Glutamatergic neuron (in vitro differentiated cells): ENCODE measurements around the gene GNAQ. TPM values are rescaled to one million over a fixed set of nuclear protein-coding genes. Genes with fewer than 3 reads are reported as not detected.

Experiments
- DNase-seq: peaks from one replicate; pipeline ENCODE4 v3.0.0; 2022
- H3K27ac Mint-ChIP-seq: one replicate; pipeline ENCODE4 v1.8.0; 2020; ENCODE audit warnings: mild to moderate bottlenecking, mixed read lengths, inconsistent platforms; ENCODE audit not compliant: unreplicated experiment
- H3K27me3 Mint-ChIP-seq: one replicate; pipeline ENCODE4 v1.8.0; 2020; ENCODE audit warnings: mild to moderate bottlenecking, moderate library complexity, mixed read lengths, inconsistent platforms; ENCODE audit not compliant: unreplicated experiment
- H3K36me3 Mint-ChIP-seq: one replicate; pipeline ENCODE4 v1.8.0; 2020; ENCODE audit warnings: mild to moderate bottlenecking, mixed read lengths, inconsistent platforms; ENCODE audit not compliant: unreplicated experiment
- H3K4me1 Mint-ChIP-seq: one replicate; pipeline ENCODE4 v1.8.0; 2020; ENCODE audit warnings: mild to moderate bottlenecking, low read depth, mixed read lengths, inconsistent platforms; ENCODE audit not compliant: unreplicated experiment
- H3K4me3 Mint-ChIP-seq: one replicate; pipeline ENCODE4 v1.8.0; 2020; ENCODE audit warnings: mild to moderate bottlenecking, mixed read lengths, inconsistent platforms; ENCODE audit not compliant: unreplicated experiment
- H3K9me3 Mint-ChIP-seq: one replicate; pipeline ENCODE4 v1.8.0; 2020; ENCODE audit warnings: mild to moderate bottlenecking, moderate library complexity, mixed read lengths, inconsistent platforms; ENCODE audit not compliant: unreplicated experiment
- CTCF ChIP-seq: fragments of 200-600 bp; sonication (generic); IDR thresholded peaks from one replicate; pipeline ENCODE4 v1.5.0; 2021; ENCODE audit not compliant: partially characterized antibody, unreplicated experiment
- total RNA-seq: library from RNA; stranded (reverse); fragmentation: NEBNext Ultra II Directional; extraction: Animal tissue kit (Norgen Biotek cat#: 25700); gene quantifications from one replicate; pipeline ENCODE4 v1.2.1, GENCODE V29; 2021; ENCODE audit not compliant: unreplicated experiment

GNAQ gene
- total RNA-seq, 1 donor from 2014 or later: 72.8 TPM

- Mint-ChIP-seq H3K36me3 (no peaks in the 10 kb centered on the region), H3K27ac (no peak overlapping the region), H3K27me3 (no peaks in the 10 kb centered on the region), H3K4me3 (no peak overlapping the region), H3K4me1 (peaks cover 11% of the 10 kb centered on the region), H3K9me3 (no peaks in the 10 kb centered on the region)
- DNase-seq: no peak
- no peak for TF ChIP-seq CTCF
These were observed 50.3 kb downstream of the GNAQ start for GRCh38 chr9:77981332-77981731.

DNA sequence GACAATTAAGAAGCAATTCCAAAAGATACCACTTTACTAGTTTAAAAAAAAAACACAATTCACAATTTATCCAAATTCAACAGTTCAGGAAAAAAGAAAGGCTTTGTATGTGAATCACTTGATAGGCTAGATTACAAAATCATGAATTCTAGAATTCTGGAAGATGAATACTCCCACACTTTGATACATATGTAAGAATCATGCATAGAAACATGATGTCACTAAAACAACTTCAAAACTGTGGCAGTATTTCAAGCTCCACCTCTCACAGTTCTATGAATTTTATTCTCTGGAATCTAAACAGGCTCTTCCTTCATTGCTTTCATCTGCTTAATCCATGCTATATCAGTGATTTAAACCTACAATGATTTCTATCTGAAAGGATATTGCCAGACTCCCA, 51.0 kb downstream of the GNAQ start:
- H3K27me3 Mint-ChIP-seq: no peaks in the 10 kb centered on the region
- no peak overlapping the region for H3K4me3 Mint-ChIP-seq
- no peaks in the 10 kb centered on the region for H3K9me3 Mint-ChIP-seq
- H3K36me3 Mint-ChIP-seq: no peaks in the 10 kb centered on the region
- DNase-seq: no peak
- TF ChIP-seq CTCF: no peak
- H3K27ac Mint-ChIP-seq: no peak overlapping the region
- H3K4me1 Mint-ChIP-seq: peaks cover 11% of the 10 kb centered on the region

DNA sequence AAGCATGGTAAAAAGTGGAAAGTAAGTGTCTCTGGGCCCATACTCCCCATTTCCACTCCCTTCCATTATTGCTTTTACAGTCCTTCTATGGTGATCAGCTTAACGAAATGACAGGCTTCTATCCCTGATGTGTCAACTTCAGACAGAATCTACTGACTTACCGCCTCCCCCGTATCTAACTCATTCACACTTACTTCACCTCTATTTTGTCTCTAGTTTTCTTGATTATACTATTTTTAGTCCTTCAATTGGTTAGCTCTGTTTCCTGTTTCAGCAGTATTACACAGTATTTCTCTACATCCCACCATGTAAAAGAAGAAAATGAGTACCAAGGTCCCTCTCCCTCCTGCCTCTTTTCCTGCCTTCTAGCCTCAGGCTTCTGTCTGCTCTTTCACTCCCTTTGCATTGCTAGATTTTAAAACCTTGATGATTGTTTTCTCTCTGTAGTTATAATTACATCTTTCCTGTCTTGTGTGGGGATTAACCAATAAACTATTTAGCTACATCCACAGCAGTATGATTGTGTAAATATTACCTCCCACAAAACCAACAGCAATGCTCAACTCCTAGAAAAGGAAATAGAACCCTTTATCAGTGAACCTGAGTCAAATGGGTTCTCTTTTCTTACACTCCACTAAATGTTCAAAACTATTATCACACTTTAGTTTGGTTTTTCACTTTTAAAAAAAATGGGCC, 53.4 kb downstream of the GNAQ start:
- H3K36me3 Mint-ChIP-seq: no peaks in the 10 kb centered on the region
- no peak overlapping the region for H3K4me3 Mint-ChIP-seq
- no peaks in the 10 kb centered on the region for H3K9me3 Mint-ChIP-seq
- no peak for TF ChIP-seq CTCF
- H3K4me1 Mint-ChIP-seq: peaks cover 11% of the 10 kb centered on the region
- H3K27ac Mint-ChIP-seq: no peak overlapping the region
- no peaks in the 10 kb centered on the region for H3K27me3 Mint-ChIP-seq
- DNase-seq: no peak

- H3K4me1 Mint-ChIP-seq: peaks cover 11% of the 10 kb centered on the region
- H3K27ac Mint-ChIP-seq: no peak overlapping the region
- H3K27me3 Mint-ChIP-seq: no peaks in the 10 kb centered on the region
- peak; percentile 51 for DNase-seq
- no peaks in the 10 kb centered on the region for H3K36me3 Mint-ChIP-seq
- H3K9me3 Mint-ChIP-seq: no peaks in the 10 kb centered on the region
- no peak overlapping the region for H3K4me3 Mint-ChIP-seq
- peak; percentile 37 for TF ChIP-seq CTCF
These were observed 54.4 kb downstream of the GNAQ start for GRCh38 chr9:77977210-77977611.

DNA sequence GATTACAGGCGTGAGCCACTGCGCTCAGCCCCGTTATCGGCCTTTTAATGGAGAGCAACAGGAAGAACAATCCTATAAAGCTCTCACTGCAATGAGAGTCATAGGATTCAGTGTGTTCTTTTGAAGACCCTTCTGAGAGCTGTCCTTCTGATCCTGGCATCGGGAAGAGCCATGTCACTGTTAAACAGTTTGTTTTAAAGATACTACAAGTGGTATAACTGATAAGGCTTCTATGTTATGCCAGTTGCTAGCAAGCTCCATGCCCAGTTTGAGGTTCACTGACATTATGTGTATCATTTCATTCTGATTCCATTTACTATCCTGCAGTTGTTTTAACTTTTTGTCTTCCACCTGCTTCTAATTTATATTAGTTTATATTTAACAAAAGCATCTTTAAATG, 55.8 kb downstream of the GNAQ start:
- no peak overlapping the region for H3K27ac Mint-ChIP-seq
- peaks cover 9% of the 10 kb centered on the region for H3K4me1 Mint-ChIP-seq
- no peak for DNase-seq
- H3K4me3 Mint-ChIP-seq: no peak overlapping the region
- H3K9me3 Mint-ChIP-seq: no peaks in the 10 kb centered on the region
- no peaks in the 10 kb centered on the region for H3K36me3 Mint-ChIP-seq
- TF ChIP-seq CTCF: no peak
- no peaks in the 10 kb centered on the region for H3K27me3 Mint-ChIP-seq
